Endothelial cell (in vitro differentiated cells): ENCODE measurements around the gene ATRAID. TPM values are rescaled to one million over a fixed set of nuclear protein-coding genes. Genes with fewer than 3 reads are reported as not detected.

Source experiments
- DNase-seq: peaks from one replicate; pipeline ENCODE4 v3.0.0; 2021; ENCODE audit warnings: low spot score
- H3K27ac Mint-ChIP-seq: one replicate; pipeline ENCODE4 v1.8.0; 2021; ENCODE audit warnings: mixed read lengths, inconsistent platforms; ENCODE audit not compliant: unreplicated experiment
- H3K27me3 Mint-ChIP-seq: one replicate; pipeline ENCODE4 v1.8.0; 2021; ENCODE audit warnings: mild to moderate bottlenecking, moderate library complexity, mixed read lengths, inconsistent platforms; ENCODE audit not compliant: unreplicated experiment
- H3K36me3 Mint-ChIP-seq: one replicate; pipeline ENCODE4 v1.8.0; 2021; ENCODE audit warnings: mild to moderate bottlenecking, low read depth, mixed read lengths, inconsistent platforms; ENCODE audit not compliant: unreplicated experiment
- H3K4me1 Mint-ChIP-seq: one replicate; pipeline ENCODE4 v1.8.0; 2021; ENCODE audit warnings: mild to moderate bottlenecking, mixed read lengths, inconsistent platforms; ENCODE audit not compliant: unreplicated experiment
- H3K4me3 Mint-ChIP-seq: one replicate; pipeline ENCODE4 v1.8.0; 2021; ENCODE audit warnings: mild to moderate bottlenecking, mixed read lengths, inconsistent platforms; ENCODE audit not compliant: unreplicated experiment
- H3K9me3 Mint-ChIP-seq: one replicate; pipeline ENCODE4 v1.8.0; 2021; ENCODE audit warnings: mixed read lengths, inconsistent platforms; ENCODE audit not compliant: unreplicated experiment
- total RNA-seq: library from RNA; stranded (reverse); fragmentation: NEBNext Ultra II Directional; extraction: Animal tissue kit (Norgen Biotek cat#: 25700); gene quantifications from one replicate; pipeline ENCODE4 v1.2.1, GENCODE V29; 2021; ENCODE audit not compliant: unreplicated experiment
- TF ChIP-seq, protein P1 (sequence below): fragments of 200-600 bp; sonication (generic); IDR thresholded peaks from one replicate; pipeline ENCODE4 v1.5.0; 2021; ENCODE audit warnings: antibody characterized with exemption; ENCODE audit not compliant: unreplicated experiment

The ATRAID gene
- total RNA-seq, 1 donor from 2014 or later = 89.9 TPM

DNA sequence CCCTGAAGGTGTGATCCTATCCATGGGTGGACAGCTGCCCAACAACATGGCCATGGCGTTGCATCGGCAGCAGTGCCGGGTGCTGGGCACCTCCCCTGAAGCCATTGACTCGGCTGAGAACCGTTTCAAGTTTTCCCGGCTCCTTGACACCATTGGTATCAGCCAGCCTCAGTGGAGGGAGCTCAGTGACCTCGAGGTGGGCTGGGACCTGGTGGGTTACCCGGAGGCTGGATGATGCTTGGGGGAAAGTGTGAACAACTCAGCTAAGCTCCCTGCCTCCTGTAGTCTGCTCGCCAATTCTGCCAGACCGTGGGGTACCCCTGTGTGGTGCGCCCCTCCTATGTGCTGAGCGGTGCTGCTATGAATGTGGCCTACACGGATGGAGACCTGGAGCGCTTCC lies 21.5 kb downstream of the ATRAID start:
- peaks cover 49% of the 10 kb centered on the region for H3K36me3 Mint-ChIP-seq
- DNase-seq = no peak
- H3K4me1 Mint-ChIP-seq = no peaks in the 10 kb centered on the region
- H3K9me3 Mint-ChIP-seq = no peaks in the 10 kb centered on the region
- no peak overlapping the region for H3K27ac Mint-ChIP-seq
- peak overlapping the region; percentile 65 for H3K4me3 Mint-ChIP-seq
- H3K27me3 Mint-ChIP-seq = peaks cover 4% of the 10 kb centered on the region
- TF ChIP-seq, protein P1, sequence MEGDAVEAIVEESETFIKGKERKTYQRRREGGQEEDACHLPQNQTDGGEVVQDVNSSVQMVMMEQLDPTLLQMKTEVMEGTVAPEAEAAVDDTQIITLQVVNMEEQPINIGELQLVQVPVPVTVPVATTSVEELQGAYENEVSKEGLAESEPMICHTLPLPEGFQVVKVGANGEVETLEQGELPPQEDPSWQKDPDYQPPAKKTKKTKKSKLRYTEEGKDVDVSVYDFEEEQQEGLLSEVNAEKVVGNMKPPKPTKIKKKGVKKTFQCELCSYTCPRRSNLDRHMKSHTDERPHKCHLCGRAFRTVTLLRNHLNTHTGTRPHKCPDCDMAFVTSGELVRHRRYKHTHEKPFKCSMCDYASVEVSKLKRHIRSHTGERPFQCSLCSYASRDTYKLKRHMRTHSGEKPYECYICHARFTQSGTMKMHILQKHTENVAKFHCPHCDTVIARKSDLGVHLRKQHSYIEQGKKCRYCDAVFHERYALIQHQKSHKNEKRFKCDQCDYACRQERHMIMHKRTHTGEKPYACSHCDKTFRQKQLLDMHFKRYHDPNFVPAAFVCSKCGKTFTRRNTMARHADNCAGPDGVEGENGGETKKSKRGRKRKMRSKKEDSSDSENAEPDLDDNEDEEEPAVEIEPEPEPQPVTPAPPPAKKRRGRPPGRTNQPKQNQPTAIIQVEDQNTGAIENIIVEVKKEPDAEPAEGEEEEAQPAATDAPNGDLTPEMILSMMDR = no peak

DNA sequence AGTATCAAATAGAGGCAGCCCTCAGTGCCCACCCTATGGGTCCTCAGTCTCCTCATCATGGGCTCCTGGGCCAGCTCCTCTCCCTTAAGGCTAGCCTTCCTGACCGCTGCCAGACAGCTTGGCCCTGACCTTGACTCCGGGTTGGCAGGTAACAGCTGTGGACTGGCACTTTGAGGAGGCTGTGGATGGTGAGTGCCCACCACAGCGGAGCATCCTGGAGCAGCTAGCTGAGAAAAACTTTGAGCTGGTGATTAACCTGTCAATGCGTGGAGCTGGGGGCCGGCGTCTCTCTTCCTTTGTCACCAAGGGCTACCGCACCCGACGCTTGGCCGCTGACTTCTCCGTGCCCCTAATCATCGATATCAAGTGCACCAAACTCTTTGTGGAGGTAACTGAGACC lies 24.3 kb downstream of the ATRAID start:
- Mint-ChIP-seq H3K4me1 (no peaks in the 10 kb centered on the region), H3K27me3 (peaks cover 6% of the 10 kb centered on the region), H3K4me3 (peak overlapping the region; percentile 38), H3K9me3 (no peaks in the 10 kb centered on the region), H3K36me3 (peaks cover 61% of the 10 kb centered on the region), H3K27ac (no peak overlapping the region)
- TF ChIP-seq, protein P1 = no peak
- no peak for DNase-seq

DNA sequence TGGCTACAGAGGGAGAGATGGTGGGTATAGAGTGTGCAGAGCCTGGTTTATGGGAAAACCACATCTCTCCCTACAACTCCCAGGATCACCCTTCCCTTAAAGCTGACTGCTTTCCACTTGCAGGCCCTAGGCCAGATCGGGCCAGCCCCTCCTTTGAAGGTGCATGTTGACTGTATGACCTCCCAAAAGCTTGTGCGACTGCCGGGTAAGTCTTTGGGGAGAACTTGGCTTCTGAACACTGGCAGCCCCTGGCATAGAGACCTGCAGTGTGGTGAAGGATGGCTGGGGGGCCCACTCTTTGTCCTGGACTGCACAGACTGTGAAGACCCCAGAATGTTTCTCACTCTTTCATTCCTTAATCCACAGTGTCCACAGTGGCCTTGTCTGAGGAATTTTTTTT lies 24.8 kb downstream of the ATRAID start:
- TF ChIP-seq, protein P1 = no peak
- Mint-ChIP-seq H3K36me3 (peaks cover 61% of the 10 kb centered on the region), H3K4me1 (no peaks in the 10 kb centered on the region), H3K4me3 (peak overlapping the region; percentile 38), H3K27ac (no peak overlapping the region), H3K9me3 (no peaks in the 10 kb centered on the region), H3K27me3 (peaks cover 6% of the 10 kb centered on the region)
- DNase-seq = no peak

DNA sequence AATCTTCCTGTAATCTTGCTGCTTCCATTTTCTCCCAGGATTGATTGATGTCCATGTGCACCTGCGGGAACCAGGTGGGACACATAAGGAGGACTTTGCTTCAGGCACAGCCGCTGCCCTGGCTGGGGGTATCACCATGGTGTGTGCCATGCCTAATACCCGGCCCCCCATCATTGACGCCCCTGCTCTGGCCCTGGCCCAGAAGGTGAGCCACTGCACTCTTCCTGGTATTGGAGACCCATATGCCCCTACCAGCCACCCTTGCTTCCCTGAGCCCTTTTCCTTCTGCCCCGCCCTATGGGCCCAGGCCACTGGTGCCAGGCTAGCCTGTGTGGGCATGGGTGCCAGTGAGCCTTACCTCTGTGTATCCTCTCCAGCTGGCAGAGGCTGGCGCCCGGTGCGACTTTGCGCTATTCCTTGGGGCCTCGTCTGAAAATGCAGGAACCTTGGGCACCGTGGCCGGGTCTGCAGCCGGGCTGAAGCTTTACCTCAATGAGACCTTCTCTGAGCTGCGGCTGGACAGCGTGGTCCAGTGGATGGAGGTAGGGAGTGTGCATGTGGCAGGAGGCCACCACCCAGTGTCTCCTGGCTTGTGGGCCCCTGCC lies 25.6 kb downstream of the ATRAID start:
- TF ChIP-seq, protein P1 = no peak
- no peak overlapping the region for H3K27ac Mint-ChIP-seq
- no peak for DNase-seq
- peak overlapping the region; percentile 6 for H3K4me3 Mint-ChIP-seq
- H3K36me3 Mint-ChIP-seq = peaks cover 58% of the 10 kb centered on the region
- no peaks in the 10 kb centered on the region for H3K9me3 Mint-ChIP-seq
- H3K27me3 Mint-ChIP-seq = peaks cover 6% of the 10 kb centered on the region
- no peaks in the 10 kb centered on the region for H3K4me1 Mint-ChIP-seq

DNA sequence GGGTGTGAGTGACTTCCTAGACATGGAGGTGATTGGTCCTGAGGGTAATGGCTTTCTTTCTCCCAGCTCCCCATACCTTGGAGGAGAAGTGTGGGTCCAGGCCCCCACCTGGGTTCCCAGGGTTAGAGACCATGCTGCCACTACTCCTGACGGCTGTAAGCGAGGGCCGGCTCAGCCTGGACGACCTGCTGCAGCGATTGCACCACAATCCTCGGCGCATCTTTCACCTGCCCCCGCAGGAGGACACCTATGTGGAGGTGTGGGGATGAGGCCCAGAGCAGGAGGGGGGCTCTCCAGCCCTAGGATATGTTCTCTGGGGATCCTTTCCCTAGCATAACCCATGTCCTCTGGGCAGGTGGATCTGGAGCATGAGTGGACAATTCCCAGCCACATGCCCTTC lies 27.1 kb downstream of the ATRAID start:
- TF ChIP-seq, protein P1 = no peak
- Mint-ChIP-seq H3K27me3 (peaks cover 2% of the 10 kb centered on the region), H3K4me3 (no peak overlapping the region), H3K27ac (no peak overlapping the region), H3K36me3 (peaks cover 46% of the 10 kb centered on the region), H3K4me1 (no peaks in the 10 kb centered on the region), H3K9me3 (no peaks in the 10 kb centered on the region)
- no peak for DNase-seq
